ENCODE measurements around the gene MTMR3.

Gene MTMR3

DNA sequence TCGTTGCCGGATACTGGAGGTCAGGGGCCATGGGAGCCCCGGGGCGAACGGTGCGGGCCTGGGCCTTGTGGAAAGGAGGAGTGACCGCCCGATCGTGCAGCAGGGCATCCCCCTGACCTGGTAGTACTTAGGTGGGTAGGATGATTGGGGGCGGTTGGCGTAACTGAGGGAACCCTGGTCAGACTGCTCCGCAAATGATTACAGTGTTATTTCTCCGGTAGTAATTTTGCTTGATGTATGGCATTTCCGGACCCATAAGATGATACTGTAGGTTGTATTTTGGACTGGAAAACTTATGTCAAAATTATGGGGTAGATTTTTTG, 762 bp downstream of the MTMR3 start:
- DNase-seq (ENCODE audit: low read depth), result no peak
- peak overlapping the region; percentile 96 for H3K4me3 ChIP-seq (ENCODE audit: low read depth, low read length)
- no peak for TF ChIP-seq CTCF (IDR thresholded peaks at IDR 0.05; ENCODE audit: low read depth, low read length, missing control alignments)

DNA sequence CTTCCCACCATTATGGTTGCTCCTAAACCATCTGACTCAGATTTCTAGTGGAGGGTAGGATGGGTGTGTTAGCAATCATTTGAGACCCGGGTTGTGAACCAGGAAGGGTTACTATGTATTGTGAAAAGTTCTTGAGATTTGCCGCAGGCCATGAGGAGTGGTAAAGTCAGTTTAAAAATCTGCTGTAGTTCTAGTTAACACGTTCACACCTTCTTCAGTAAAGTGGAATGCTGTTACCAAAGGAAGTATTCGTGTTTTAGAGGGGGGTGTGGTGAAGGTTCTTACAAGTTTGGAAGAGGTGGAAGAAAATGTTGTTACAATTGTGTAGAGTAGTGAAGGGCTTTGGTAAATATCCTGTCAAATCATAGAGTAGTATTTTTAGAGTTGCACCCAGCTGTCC, 2.6 kb downstream of the MTMR3 start:
- no peak overlapping the region for H3K4me3 ChIP-seq (ENCODE audit: low read depth, low read length)
- TF ChIP-seq CTCF (IDR thresholded peaks at IDR 0.05; ENCODE audit: low read depth, low read length, missing control alignments), result no peak
- no peak for DNase-seq (ENCODE audit: low read depth)

DNA sequence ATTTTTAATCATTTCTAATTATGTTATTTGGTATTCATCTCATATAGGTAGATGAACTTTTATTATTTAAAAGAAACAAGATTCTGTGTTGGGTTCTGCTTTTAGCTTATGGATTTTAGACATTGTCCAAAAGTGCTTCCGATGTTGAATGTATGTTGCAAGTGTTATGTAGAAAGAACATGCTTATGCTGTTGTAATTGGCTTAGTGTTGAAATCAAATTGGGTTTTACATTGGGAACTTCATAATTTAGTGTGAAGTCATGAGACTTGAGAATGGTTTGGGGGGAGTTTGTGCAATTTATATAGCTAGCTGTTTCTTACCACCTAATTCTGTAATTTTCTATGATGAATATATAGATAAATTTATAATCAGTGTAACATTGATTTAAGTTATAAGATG, 3.6 kb downstream of the MTMR3 start:
- no peak overlapping the region for H3K4me3 ChIP-seq (ENCODE audit: low read depth, low read length)
- TF ChIP-seq CTCF (IDR thresholded peaks at IDR 0.05; ENCODE audit: low read depth, low read length, missing control alignments), result no peak
- no peak for DNase-seq (ENCODE audit: low read depth)

GRCh38 chr22:29887358-29887757, 4.4 kb downstream of the MTMR3 start:
- DNase-seq (ENCODE audit: low read depth), result no peak

DNA sequence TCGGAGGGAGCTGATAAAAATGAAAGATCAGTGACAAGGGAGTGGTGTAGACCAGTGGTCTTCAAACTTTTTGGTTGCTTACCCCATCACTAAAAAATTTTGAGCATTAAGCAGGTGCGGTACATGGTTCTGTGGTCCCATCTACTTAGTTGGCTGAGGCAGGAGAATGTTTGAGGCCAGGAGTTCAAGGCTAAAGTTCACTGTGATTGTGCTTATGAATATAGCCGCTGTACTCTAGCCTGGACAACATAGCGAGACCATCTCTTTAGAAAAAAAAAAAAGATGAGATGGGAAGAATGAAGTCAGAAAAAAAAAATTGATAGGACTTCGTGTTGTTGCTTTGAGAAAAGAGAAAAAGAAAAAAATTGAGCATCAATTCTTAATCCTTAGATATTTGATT, 7.8 kb downstream of the MTMR3 start:
- H3K4me3 ChIP-seq (ENCODE audit: low read depth, low read length), result no peak overlapping the region
- no peak for DNase-seq (ENCODE audit: low read depth)
- no peak for TF ChIP-seq CTCF (IDR thresholded peaks at IDR 0.05; ENCODE audit: low read depth, low read length, missing control alignments)

More at GRCh38 chr22:29887358-29887757, 4.4 kb downstream of the MTMR3 start:
- TF ChIP-seq CTCF (IDR thresholded peaks at IDR 0.05; ENCODE audit: low read depth, low read length, missing control alignments), result no peak
- no peak overlapping the region for H3K4me3 ChIP-seq (ENCODE audit: low read depth, low read length)

- no peak for DNase-seq (ENCODE audit: low read depth)
- no peak overlapping the region for H3K4me3 ChIP-seq (ENCODE audit: low read depth, low read length)
- TF ChIP-seq CTCF (IDR thresholded peaks at IDR 0.05; ENCODE audit: low read depth, low read length, missing control alignments), result no peak
Measured at GRCh38 chr22:29892315-29893156, 9.6 kb downstream of the MTMR3 start.

- no peak overlapping the region for H3K4me3 ChIP-seq (ENCODE audit: low read depth, low read length)
- TF ChIP-seq CTCF (IDR thresholded peaks at IDR 0.05; ENCODE audit: low read depth, low read length, missing control alignments), result no peak
- no peak for DNase-seq (ENCODE audit: low read depth)
Measured at GRCh38 chr22:29901354-29901753, 18.4 kb downstream of the MTMR3 start.

All from GM12864 (cell line).